Stimulated activated CD4-positive, alpha-beta T cell treated with anti-CD3 and anti-CD28 coated beads, Interleukin-12 subunit alpha, Interleukin-12 subunit beta, amount 100 ng/mL, for 48 hours (primary cell): ENCODE data around the gene PURB.
A peak's percentile ranks its signal among the peaks of the same experiment; 100 is the strongest.
"Not testable (repeated sequence)": the region's sequence is repeated elsewhere in the genome, so short reads cannot be mapped to it uniquely, and the experiment has no call there.

ENCODE experiments used
- DNase-seq, 3 donors: peaks; one replicate each; pipeline ENCODE4 v3.0.0-alpha.2; 2020; ENCODE audit warnings: low read depth in 2 of 3, low spot score in 1 of 3

The PURB gene

DNA sequence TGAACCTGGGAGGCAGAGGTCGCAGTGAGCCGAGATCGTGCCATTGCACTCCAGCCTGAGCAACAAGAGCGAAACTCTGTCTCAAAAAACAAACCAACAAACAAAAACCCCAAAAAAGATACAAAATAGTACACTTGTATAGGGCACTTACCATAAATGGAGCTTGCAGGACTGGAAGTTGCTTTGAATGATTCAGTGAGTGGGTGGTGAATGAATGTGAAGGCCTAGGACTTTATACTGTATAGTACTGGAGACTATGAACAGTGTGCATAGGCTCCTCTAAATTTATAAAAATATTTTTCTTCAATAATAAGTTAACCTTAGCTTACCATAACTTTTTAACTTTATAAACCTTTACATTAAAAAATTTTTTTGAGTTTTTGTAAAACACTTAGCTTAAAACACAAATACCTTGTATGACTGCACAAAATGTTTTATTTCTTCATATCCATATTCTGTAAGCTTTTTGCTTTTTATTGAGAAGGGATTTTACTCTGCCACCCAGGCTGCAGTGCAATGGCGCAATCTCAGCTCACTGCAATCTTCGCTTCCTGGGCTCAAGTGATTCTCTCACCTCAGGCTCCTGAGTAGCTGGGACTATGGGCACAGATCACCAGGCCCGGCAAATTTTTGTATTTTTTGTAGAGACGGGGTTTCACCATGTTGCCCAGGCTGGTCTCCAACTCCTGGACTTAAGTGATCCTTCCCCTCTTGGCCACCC lies 30.5 kb downstream of the PURB start:
- DNase-seq = no peak

DNA sequence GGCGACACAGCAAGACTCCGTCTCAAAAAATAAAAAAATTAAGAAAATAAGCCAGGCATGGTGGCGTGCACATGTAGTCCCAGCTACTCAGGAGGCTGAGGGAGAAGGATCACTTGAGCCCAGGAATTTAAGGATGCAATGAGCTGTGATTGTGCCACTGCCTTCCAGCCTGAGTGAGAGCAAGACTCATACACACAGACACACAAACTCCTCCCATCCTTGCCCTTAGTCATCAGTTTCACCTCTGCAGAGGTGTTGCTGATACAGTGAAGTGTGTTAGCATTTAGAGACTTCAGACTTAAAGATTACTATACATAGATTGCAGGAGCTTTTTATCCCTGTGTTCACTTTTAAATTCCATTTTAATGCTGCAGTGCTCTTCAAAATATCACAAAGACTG lies 31.9 kb downstream of the PURB start:
- no peak for DNase-seq

DNA sequence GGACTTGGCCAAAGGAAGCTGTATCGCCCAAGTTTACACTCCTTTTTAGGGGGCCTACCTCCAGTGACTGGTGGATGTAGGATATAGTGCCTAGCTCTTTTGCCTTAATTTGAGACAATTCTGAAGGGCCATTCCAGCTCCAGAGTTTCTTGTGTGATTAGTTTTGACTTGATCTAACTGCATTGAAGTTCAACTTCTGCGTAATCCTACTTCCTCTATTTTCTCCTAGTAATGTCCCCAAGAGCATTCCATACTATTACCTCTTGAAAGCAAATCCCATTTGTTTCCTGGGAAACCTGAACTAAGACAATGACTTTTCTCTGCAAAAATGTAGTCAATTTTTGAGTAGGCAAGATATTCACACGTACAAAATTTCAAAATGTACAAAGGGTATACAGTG lies 32.7 kb downstream of the PURB start:
- DNase-seq = no peak

DNA sequence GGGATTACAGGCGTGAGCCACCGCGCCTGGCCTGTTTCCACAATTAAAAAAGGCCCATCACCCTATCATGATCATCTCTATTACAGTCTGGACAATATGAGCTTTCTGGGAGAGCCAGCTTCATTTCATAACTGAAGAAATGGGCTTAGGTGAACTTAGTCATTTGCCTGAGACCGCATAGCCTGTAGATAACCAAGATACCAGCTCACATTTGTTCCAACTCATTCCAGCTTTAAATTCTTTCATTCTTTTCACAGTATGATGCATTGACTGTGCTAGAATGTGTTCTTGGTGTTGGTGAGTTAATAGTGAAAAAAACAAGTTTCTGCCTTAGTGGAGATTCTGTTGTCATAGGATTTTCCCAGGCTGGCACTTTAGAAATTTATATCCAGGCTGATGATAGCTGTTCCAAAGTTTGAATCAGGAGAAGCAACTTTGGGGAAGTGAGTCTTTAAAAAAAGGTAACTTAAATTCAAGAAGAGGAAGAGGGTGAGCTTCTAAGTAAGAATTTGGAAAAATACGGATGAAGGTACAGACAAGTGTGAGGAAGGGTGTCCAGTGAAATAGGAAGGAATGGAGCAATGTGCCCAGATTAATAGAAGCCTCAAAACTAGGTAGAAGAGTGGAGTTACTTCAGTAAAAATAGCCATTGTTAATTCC lies 35.3 kb downstream of the PURB start:
- DNase-seq = no peak

DNA sequence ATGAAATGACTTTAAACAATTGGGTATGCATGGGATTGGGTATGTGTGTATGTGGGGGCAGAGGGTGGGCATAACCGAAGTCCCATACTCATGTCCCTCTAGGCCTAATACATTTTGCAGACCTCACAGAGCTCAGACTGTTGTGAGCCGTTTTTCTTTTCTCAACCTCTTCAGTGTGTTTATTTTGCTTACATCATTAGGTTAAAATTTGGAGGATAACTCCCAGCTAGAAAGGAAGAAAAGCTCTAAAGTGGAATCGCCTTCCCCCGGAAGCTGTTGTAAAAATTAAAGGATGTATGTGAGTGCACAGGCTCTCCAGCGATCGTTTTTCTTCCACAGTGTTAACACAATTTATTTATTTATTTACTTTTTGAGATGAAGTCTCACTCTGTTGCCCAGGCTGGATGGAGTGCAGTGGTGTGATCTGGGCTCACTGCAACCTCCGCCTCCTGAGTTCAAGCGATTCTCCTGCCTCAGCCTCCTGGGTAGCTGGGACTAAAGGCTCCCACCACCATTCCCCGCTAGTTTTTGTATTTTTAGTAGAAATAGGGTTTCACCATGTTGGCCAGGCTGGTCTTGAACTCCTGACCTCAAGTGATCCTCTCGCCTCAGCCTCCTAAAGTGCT lies 36.0 kb downstream of the PURB start:
- DNase-seq = no peak

DNA sequence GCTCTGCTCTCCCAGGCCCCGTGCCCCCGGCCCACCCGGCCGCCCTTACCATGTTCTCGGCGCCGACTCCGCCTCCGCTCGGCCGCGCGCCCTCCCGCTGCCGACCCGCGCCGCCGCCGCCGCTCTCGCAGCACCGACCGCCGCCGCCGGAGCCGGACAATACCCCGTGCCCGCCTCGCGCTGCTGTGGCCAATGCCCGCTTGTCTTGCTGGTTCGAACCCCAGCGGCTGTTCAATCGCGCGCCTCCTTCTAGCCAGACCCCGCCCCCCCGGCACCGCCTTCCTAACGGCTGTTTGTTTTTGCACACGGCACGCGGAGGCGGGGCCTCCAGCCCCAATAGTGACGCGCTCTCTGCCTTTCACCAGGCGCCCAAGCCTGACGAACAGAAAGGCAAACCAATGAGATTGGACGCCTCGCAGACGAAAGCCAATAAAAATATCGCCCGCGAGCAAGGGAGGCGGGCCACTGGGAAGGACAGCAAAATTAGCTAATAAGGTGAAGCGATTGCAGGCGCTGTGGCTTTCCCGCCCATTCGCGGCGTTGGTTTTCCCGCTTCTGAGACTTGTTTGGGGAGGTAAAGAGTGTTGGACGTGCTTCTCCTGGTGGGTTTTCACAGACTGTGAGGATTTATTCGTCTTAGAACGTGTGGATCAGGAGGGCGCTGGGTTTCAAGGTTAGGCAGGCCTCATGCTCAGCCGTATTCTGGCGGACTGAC lies 37.3 kb downstream of the PURB start, which contains the start of gene H2AZ2:
H2AZ2 (minus strand) TSS at position 168 of the 715 bp plus-strand sequence; CDS start at position 52, 116 bp downstream.
- DNase-seq = peak; percentile 99 to 100 (median 100)

DNA sequence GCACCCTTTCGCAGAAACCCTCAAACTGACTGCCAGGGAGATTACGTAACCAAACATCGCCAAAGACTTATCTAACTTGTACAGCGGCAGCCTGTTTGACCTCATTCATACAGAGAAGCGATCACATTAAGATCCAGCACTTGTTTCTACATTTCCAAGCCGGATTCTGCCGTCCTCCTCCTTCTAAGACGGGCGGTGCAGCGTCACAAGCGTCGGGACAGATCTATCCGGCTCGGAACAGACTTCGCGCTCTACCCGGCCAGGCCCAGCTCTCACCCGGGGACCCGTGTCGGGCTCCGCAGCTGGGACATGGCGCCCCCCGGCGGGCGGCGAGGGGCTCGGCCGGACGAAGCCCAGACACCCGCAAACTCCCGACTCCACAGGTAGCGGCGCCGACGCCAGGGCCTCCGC lies 37.8 kb downstream of the PURB start:
- DNase-seq = peak; percentile 74 to 80 (median 76)

DNA sequence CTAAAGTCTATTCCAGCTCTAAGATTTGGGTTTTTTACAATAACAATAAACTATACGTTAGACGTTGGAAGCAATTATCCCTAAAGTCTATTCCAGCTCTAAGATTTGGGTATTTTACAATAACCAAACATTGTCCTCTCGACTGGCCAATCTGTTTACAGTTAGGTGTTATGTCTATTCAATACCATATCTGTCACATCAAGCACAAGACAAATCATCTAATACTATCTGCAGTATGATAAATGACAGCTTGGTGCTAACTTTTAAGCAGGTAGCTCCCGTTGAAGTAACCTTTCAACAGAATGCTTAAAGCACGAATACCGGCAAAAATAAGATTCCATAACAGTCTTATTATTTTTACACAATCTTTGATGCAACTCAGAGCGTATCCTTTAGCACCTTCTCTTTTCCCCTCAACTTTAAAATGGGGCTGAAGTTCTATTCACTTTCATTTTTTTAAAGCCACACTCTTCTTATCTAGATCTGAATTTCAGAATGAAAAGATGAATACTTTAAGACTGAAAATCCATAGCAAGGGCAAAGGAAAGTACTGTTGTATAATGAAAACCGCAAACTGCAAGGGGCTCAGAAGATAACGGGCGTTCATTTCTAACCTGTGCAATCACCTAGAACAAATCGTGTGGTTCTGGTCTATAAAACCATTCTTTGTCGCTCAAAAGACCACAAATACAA lies 38.4 kb downstream of the PURB start:
- no peak for DNase-seq

DNA sequence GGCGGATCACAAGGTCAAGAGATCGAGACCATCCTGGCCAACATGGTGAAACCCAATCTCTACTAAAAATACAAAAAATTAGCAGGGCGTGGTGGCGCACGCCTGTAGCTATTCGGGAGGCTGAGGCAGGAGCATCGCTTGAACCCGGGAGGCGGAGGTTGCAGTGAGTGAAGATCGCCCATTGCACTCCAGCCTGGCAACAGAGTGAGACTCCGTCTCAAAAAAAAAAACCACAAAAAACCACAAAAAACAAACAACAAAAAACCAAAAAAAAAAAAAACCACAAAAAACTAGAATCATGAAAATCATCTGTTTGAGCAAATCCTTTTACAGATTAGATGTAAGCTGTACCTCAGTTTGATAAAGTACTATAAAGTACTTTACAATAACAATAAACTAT lies 38.9 kb downstream of the PURB start:
- DNase-seq = not testable (repeated sequence)

DNA sequence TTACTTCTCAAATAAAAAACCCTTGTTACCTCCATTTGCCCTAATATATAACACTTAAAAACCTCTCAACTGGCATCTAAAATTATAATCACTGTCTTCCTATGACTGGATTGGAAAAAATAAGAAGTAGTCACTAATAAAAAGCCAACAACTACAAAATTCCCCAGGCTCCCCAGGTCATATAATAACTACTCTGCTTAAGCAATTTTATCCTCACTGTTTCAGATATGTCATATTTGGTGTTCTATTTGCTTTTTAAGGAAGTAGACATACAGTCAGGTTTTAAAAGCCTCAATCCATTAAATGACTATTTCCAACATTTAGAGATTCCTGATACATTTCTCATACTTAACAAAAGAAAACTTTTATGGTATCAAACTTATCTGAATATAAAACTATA lies 39.9 kb downstream of the PURB start:
- DNase-seq = no peak

DNA sequence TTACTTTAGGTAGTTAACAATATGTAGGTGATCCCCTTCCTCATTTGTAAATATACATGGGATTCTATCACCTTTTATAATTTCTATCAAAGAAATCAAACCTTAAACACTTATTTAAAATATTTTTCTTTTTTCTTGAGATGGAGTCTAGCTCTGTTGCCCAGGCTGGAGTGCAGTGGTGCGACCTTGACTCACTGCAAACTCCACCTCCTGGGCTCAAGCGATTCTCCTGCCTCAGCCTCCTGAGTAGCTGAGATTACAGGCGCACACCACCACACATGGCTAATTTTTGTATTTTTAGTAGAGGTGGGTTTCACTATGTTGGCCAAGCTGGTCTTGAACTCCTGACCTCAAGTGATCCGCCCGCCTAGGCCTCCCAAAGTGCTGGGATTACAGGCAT lies 41.9 kb downstream of the PURB start:
- not testable (repeated sequence) for DNase-seq

DNA sequence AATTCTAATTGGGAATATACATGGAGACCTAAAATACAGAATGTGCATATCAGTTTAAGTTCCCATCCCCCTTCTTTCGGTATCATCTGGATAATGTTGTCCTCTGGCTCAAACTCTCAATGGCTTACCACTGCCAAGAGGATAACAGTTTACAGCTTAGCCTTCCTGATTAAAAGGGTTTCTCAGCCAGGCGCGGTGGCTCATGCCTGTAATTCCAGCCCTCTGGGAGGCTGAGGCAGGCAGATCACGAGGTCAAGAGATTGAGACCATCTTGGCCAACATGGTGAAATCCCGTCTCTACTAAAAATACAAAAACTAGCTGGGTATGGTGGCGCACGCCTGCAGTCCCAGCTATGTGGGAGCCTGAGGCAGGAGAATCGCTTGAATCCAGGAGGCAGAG lies 42.7 kb downstream of the PURB start:
- not testable (repeated sequence) for DNase-seq

DNA sequence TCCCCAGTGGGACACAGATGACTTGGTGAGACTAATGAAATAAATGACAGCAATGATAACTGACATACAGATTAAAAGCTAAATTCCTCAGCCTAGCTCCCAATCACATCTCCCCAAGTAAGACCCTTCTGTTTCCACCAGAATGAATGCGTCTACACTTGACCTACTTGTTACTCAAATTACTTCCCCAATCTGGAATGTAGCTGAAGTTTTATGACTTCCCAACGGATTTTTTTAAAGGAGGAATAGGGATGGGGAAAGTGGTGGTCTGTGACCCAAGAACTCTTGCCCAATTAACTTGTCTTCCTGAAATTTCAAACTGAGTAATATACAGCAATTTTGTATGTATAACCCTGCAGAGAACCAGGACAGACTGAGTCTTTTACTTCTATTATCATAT lies 46.6 kb downstream of the PURB start:
- no peak for DNase-seq

DNA sequence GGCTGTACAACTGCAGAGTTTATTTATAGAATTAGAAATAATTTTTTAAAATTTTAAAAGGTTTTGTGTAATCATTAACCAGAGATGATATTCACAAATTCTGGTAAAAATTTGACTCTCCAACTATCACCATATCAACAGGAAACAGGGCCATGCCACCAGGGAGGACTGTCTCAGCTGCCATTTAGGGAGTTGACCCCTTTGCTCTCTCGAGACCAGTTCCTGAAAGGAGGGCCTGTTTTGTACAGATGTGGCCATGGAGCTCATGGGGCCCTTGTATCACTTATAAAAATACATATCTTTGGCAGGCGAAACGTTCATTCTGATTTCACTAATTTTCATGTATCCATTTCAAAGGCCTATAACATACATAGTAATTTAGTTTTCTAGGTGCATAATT lies 57.8 kb downstream of the PURB start:
- DNase-seq = no peak
